Measurements from ENCODE around the gene CACNB1. TPM values are rescaled to one million over a fixed set of nuclear protein-coding genes. Genes with fewer than 3 reads are reported as not detected.
A peak's percentile ranks its signal among the peaks of the same experiment; 100 is the strongest.

Gene CACNB1
- polyA plus RNA-seq, 1 donor from 2014 or later = 18.9 TPM

GRCh38 chr17:39193346-39193745 lies 4.1 kb downstream of the CACNB1 start:
- Histone ChIP-seq H3K9me2 (ENCODE audit: insufficient read depth, low read length) (no peaks in the 10 kb centered on the region), H3K27ac (ENCODE audit: low read length) (no peak overlapping the region), H3K4me2 (ENCODE audit: low read length) (no peak overlapping the region), H2AFZ (ENCODE audit: low read depth, low read length) (no peak overlapping the region), H4K20me1 (ENCODE audit: insufficient read depth) (peaks cover 6% of the 10 kb centered on the region), H3K79me2 (replicated peaks; ENCODE audit: insufficient read depth, low read length) (peaks cover 26% of the 10 kb centered on the region), H3K27me3 (ENCODE audit: insufficient read depth, low read depth, low read length) (no peaks in the 10 kb centered on the region), H3K9ac (ENCODE audit: low read length) (no peak overlapping the region), H3F3A (ENCODE audit: insufficient read depth, low read length, poor library complexity, severe bottlenecking) (no peaks in the 10 kb centered on the region), H3K4me3 (ENCODE audit: low read length) (peak overlapping the region; percentile 98), H3K36me3 (ENCODE audit: insufficient read depth, low read length) (no peaks in the 10 kb centered on the region), H3K9me3 (ENCODE audit: low read length) (no peaks in the 10 kb centered on the region)
- TF ChIP-seq SMC3 (conservative IDR thresholded peaks at IDR 0.05; ENCODE audit: poor library complexity) (no peak), EZH2 (IDR thresholded peaks at IDR 0.05; ENCODE audit: borderline replicate concordance, insufficient read depth, low read length, poor library complexity, severe bottlenecking) (no peak), EP300 (conservative IDR thresholded peaks at IDR 0.05; ENCODE audit: poor library complexity, severe bottlenecking) (no peak), POLR2AphosphoS5 (IDR thresholded peaks at IDR 0.05) (no peak), RAD21 (conservative IDR thresholded peaks at IDR 0.05) (no peak), MXI1 (conservative IDR thresholded peaks at IDR 0.05; ENCODE audit: poor library complexity, severe bottlenecking) (no peak), TAF1 (IDR thresholded peaks at IDR 0.05; ENCODE audit: low read depth) (no peak)
- TF ChIP-seq, protein P1, sequence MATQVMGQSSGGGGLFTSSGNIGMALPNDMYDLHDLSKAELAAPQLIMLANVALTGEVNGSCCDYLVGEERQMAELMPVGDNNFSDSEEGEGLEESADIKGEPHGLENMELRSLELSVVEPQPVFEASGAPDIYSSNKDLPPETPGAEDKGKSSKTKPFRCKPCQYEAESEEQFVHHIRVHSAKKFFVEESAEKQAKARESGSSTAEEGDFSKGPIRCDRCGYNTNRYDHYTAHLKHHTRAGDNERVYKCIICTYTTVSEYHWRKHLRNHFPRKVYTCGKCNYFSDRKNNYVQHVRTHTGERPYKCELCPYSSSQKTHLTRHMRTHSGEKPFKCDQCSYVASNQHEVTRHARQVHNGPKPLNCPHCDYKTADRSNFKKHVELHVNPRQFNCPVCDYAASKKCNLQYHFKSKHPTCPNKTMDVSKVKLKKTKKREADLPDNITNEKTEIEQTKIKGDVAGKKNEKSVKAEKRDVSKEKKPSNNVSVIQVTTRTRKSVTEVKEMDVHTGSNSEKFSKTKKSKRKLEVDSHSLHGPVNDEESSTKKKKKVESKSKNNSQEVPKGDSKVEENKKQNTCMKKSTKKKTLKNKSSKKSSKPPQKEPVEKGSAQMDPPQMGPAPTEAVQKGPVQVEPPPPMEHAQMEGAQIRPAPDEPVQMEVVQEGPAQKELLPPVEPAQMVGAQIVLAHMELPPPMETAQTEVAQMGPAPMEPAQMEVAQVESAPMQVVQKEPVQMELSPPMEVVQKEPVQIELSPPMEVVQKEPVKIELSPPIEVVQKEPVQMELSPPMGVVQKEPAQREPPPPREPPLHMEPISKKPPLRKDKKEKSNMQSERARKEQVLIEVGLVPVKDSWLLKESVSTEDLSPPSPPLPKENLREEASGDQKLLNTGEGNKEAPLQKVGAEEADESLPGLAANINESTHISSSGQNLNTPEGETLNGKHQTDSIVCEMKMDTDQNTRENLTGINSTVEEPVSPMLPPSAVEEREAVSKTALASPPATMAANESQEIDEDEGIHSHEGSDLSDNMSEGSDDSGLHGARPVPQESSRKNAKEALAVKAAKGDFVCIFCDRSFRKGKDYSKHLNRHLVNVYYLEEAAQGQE (IDR thresholded peaks at IDR 0.05; ENCODE audit: borderline replicate concordance) = no peak
- TF ChIP-seq, protein P2, sequence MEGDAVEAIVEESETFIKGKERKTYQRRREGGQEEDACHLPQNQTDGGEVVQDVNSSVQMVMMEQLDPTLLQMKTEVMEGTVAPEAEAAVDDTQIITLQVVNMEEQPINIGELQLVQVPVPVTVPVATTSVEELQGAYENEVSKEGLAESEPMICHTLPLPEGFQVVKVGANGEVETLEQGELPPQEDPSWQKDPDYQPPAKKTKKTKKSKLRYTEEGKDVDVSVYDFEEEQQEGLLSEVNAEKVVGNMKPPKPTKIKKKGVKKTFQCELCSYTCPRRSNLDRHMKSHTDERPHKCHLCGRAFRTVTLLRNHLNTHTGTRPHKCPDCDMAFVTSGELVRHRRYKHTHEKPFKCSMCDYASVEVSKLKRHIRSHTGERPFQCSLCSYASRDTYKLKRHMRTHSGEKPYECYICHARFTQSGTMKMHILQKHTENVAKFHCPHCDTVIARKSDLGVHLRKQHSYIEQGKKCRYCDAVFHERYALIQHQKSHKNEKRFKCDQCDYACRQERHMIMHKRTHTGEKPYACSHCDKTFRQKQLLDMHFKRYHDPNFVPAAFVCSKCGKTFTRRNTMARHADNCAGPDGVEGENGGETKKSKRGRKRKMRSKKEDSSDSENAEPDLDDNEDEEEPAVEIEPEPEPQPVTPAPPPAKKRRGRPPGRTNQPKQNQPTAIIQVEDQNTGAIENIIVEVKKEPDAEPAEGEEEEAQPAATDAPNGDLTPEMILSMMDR (IDR thresholded peaks at IDR 0.05; ENCODE audit: poor library complexity, severe bottlenecking) = no peak

DNA sequence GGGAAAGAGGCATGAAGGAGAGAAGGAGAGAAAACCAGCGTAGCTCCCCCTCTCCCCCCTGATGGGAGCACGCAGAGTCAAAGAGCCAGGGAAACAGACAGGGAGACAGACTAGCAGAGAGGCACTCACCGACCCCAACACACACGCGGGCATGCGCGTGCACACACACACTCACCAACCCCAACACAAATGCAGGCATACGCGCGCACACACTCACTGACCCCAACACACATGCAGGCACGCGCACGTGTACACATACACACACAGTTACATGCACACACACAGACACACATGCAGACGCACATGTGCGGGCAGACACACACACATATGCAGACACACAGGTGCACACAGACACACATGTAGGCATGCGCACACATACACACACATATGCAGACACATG lies 4.6 kb downstream of the CACNB1 start:
- no peak overlapping the region for H3K9ac ChIP-seq (ENCODE audit: low read length)
- H3K79me2 ChIP-seq (replicated peaks; ENCODE audit: insufficient read depth, low read length) = peaks cover 22% of the 10 kb centered on the region
- H3K36me3 ChIP-seq (ENCODE audit: insufficient read depth, low read length) = no peaks in the 10 kb centered on the region
- H3K9me2 ChIP-seq (ENCODE audit: insufficient read depth, low read length) = no peaks in the 10 kb centered on the region
- no peaks in the 10 kb centered on the region for H3K27me3 ChIP-seq (ENCODE audit: insufficient read depth, low read depth, low read length)
- peaks cover 6% of the 10 kb centered on the region for H4K20me1 ChIP-seq (ENCODE audit: insufficient read depth)
- H3F3A ChIP-seq (ENCODE audit: insufficient read depth, low read length, poor library complexity, severe bottlenecking) = no peaks in the 10 kb centered on the region
- H3K4me3 ChIP-seq (ENCODE audit: low read length) = peak overlapping the region; percentile 98
- TF ChIP-seq, protein P1 (IDR thresholded peaks at IDR 0.05; ENCODE audit: borderline replicate concordance) = no peak
- TF ChIP-seq SMC3 (conservative IDR thresholded peaks at IDR 0.05; ENCODE audit: poor library complexity) (no peak), MXI1 (conservative IDR thresholded peaks at IDR 0.05; ENCODE audit: poor library complexity, severe bottlenecking) (no peak), TAF1 (IDR thresholded peaks at IDR 0.05; ENCODE audit: low read depth) (no peak)
- TF ChIP-seq, protein P2 (IDR thresholded peaks at IDR 0.05; ENCODE audit: poor library complexity, severe bottlenecking) = no peak
- H3K9me3 ChIP-seq (ENCODE audit: low read length) = no peaks in the 10 kb centered on the region
- no peak overlapping the region for H3K4me2 ChIP-seq (ENCODE audit: low read length)
- no peak overlapping the region for H2AFZ ChIP-seq (ENCODE audit: low read depth, low read length)
- H3K27ac ChIP-seq (ENCODE audit: low read length) = no peak overlapping the region
